ENCODE measurements around the gene RASD1.

DNA sequence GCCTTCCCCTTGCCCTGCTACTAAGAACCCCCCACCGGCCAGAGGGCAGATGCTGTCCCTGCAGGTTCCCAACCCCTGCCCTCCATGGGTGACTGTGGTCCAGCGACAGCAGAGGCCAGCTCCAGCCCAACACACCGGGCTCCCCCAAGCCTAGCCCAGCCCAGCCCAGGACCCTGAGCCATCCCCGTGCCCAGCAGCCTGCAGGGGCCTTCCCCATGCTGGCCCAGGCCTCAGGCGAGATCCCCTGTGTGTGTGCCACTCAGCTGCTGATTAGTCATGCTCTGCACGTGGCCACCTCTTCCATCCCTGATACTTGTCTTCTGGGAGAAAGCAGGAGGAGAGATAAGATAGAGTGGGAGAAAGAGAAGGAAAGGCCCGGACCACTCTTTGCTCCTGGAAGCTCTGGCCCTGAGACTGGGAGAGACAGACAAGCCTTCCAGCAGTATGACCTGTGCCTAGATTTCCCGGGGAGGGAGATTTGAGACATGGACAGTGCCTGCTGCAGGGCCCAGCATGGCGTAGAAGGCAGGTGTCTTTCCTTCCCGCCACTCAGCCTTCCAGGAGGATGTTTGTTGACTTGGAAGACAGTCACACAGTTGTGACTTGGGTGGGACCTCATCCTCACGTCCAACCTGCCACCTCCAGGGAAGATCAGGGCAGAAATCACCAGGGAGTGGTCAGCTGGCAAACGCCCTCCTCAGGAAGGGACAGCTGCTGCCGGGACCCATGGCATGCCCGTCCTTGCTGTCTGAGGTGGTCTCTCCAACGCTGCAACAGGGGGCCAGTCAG, 41.3 kb upstream of the RASD1 start:
- TF ChIP-seq TAF1 (IDR thresholded peaks at IDR 0.05; ENCODE audit: borderline replicate concordance, insufficient read depth, low read length) (no peak), SIN3A (IDR thresholded peaks at IDR 0.05; ENCODE audit: borderline replicate concordance, insufficient read depth, low read length) (no peak)
